ENCODE data around the gene TNK2.

DNA sequence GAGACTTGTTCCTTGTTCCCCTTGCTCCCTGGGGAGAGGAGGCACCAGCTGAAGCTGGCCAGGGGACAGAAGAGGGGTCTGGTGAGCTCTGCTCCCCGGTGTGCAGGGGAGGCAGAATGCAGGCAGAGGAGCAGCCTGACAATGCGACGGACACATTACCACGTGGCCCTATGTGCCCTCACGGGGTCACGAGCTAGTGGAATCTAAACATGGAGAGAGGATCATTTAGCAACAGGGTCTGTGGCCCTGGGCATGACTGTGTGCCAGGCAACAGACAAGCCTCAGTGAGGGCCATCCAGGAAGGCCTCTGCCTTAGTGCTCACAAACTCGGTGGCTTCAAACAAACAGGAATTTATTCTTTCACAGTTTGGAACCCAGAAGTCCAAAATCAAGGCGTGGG is 88.2 kb downstream of the TNK2 start:
- TF ChIP-seq, protein P1, sequence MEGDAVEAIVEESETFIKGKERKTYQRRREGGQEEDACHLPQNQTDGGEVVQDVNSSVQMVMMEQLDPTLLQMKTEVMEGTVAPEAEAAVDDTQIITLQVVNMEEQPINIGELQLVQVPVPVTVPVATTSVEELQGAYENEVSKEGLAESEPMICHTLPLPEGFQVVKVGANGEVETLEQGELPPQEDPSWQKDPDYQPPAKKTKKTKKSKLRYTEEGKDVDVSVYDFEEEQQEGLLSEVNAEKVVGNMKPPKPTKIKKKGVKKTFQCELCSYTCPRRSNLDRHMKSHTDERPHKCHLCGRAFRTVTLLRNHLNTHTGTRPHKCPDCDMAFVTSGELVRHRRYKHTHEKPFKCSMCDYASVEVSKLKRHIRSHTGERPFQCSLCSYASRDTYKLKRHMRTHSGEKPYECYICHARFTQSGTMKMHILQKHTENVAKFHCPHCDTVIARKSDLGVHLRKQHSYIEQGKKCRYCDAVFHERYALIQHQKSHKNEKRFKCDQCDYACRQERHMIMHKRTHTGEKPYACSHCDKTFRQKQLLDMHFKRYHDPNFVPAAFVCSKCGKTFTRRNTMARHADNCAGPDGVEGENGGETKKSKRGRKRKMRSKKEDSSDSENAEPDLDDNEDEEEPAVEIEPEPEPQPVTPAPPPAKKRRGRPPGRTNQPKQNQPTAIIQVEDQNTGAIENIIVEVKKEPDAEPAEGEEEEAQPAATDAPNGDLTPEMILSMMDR (IDR thresholded peaks at IDR 0.05; ENCODE audit: insufficient read depth, low read length, poor library complexity, severe bottlenecking), result no peak
- no peak for TF ChIP-seq EZH2phosphoT487 (conservative IDR thresholded peaks at IDR 0.05; ENCODE audit: low read length)
